SU-DHL-6 (cell line): Measurements from ENCODE around the gene PGPEP1.

Experiments
- EZH2phosphoT487 ChIP-seq: fragments of 200-600 bp; sonication (generic), shearing (Covaris generic); conservative IDR thresholded peaks from 2 replicates; pipeline ENCODE4 v1.6.1; 2018; ENCODE audit warnings: mild to moderate bottlenecking, antibody characterized with exemption, low read length, moderate library complexity, mixed read lengths
- TF ChIP-seq, protein P1 (sequence below): fragments of 200-600 bp; sonication (generic); IDR thresholded peaks from one replicate; pipeline ENCODE4 v1.5.1; 2017; ENCODE audit warnings: antibody characterized with exemption, mild to moderate bottlenecking, low read length, moderate library complexity; ENCODE audit not compliant: insufficient read depth, poor library complexity, severe bottlenecking

DNA sequence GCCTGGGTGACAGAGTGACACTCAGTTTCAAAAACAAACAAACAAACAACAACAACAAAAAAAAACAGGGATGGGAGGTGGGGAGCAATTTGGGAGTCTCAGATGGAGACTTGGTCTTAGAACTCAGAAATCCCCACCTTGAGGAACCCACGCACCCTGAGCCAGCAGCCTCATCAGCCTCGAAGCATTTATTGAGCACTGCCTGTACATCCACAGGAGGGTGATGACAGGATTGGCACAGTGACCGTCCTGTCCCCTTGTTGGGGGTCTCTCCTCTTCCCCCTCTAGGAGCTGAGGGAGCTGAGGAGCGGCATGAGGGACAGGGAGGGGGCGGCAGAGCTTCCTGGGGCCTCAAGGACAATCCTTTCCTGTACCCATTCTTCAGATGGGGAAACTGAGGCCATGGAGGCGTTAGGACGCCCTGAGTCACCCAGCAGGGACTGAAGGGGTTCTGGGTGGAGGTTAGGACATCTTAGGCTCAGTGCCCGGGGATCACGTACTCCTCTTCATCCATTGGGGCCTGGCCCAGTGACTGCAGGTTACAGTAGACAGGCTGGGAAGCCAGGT lies 51.2 kb downstream of the PGPEP1 start:
- no peak for TF ChIP-seq EZH2phosphoT487
- TF ChIP-seq, protein P1, sequence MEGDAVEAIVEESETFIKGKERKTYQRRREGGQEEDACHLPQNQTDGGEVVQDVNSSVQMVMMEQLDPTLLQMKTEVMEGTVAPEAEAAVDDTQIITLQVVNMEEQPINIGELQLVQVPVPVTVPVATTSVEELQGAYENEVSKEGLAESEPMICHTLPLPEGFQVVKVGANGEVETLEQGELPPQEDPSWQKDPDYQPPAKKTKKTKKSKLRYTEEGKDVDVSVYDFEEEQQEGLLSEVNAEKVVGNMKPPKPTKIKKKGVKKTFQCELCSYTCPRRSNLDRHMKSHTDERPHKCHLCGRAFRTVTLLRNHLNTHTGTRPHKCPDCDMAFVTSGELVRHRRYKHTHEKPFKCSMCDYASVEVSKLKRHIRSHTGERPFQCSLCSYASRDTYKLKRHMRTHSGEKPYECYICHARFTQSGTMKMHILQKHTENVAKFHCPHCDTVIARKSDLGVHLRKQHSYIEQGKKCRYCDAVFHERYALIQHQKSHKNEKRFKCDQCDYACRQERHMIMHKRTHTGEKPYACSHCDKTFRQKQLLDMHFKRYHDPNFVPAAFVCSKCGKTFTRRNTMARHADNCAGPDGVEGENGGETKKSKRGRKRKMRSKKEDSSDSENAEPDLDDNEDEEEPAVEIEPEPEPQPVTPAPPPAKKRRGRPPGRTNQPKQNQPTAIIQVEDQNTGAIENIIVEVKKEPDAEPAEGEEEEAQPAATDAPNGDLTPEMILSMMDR: no peak
